NCI-H2029 treated with DMSO at 0.1 percent for 48 hours (cell line): ENCODE data around the gene B3GAT1.
A peak's percentile ranks its signal among the peaks of the same experiment; 100 is the strongest.

Experiments used
- DNase-seq: peaks from one replicate; lab custom pipeline; 2025; lab: John Stamatoyannopoulos, UW

Gene B3GAT1

GRCh38 chr11:134333312-134333711 lies 78.7 kb downstream of the B3GAT1 start:
- no peak for DNase-seq

GRCh38 chr11:134332782-134333181 lies 79.3 kb downstream of the B3GAT1 start:
- no peak for DNase-seq

GRCh38 chr11:134332189-134332631 lies 79.8 kb downstream of the B3GAT1 start:
- DNase-seq: no peak

- DNase-seq: peak; percentile 46
Measured at GRCh38 chr11:134331354-134332188, 80.5 kb downstream of the B3GAT1 start, which contains the start of gene GLB1L2. TSS of gene GLB1L2 (plus strand) at chr11:134331988. CDS start at chr11:134332062, 74 bp downstream.

- no peak for DNase-seq
Measured at GRCh38 chr11:134330611-134331353, 81.3 kb downstream of the B3GAT1 start.
